ENCODE results near the gene ABCF2.

Gene ABCF2

DNA sequence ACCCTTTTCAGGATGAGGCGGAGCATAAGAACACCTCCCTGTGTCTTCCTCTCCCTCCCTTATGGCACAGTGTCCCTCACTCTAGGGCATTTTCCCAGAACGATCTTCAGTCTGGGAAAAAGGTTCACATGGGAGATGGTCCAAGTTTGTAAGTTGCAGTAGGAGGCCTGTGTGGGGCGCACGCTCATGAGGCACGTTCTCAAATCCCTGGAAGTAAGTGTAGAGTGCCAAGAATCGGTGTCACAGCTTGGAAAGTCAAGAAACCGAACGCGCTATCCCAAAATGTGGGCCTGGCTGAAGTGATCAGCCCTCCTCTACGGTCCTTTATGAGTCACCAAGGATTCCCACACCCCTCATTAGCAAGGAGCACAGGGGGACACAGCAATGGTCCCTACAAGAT is 45.4 kb upstream of the ABCF2 start:
- TF ChIP-seq, protein P1, sequence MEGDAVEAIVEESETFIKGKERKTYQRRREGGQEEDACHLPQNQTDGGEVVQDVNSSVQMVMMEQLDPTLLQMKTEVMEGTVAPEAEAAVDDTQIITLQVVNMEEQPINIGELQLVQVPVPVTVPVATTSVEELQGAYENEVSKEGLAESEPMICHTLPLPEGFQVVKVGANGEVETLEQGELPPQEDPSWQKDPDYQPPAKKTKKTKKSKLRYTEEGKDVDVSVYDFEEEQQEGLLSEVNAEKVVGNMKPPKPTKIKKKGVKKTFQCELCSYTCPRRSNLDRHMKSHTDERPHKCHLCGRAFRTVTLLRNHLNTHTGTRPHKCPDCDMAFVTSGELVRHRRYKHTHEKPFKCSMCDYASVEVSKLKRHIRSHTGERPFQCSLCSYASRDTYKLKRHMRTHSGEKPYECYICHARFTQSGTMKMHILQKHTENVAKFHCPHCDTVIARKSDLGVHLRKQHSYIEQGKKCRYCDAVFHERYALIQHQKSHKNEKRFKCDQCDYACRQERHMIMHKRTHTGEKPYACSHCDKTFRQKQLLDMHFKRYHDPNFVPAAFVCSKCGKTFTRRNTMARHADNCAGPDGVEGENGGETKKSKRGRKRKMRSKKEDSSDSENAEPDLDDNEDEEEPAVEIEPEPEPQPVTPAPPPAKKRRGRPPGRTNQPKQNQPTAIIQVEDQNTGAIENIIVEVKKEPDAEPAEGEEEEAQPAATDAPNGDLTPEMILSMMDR (conservative IDR thresholded peaks at IDR 0.05): no peak

DNA sequence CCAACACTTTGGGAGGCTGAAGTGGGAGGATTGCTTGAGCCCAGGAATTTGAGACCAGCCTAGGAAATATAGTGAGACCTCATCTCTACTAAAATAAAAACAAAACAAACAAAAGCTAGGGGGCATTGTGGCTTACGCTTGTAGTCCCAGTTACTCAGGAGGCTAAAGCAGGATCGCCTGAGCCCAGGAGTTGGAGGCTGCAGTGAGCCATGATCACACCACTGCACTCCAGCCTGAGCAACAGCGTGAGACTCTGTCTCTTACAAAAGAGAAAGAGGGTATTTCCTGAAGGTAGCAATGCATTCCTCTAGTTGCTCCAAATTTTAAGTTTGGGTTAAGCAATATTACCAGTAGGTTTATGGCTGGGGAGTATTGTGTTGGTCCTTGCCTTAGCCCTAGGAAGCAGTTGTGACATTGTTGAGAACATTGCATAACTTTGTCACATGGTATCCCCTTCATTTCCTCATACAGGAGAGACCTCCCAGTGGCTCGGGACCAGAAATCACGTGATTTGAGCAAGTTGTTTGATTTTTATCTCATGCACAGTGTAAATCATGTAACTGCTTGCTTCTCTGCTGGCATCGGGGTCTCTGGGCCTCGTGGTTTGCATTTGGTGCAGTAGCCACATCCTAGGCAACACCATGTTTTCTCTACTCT is 44.8 kb upstream of the ABCF2 start:
- TF ChIP-seq, protein P1 (conservative IDR thresholded peaks at IDR 0.05): no peak
- H3K27ac ChIP-seq: no peak overlapping the region

More for the DNA sequence above, 45.4 kb upstream of the ABCF2 start:
- no peak overlapping the region for H3K27ac ChIP-seq

DNA sequence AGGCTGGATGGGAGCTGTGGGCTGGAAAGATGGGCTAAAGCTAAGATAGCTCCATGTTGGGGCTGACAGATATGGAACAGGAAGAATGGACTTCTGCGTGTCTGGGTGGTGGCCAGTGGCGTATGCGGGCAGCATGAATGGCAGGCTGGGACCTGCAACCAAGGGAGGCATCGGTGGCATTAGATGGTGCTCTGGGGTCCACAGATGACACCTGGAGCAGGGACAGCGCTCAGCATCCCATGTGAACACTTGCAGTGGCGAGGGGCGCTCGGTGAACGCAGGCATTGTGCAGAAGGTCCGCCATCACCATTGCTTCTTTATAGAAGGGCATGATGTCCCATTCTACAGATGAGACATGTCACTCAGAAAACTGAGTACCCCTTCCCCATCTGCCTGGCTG is 42.5 kb upstream of the ABCF2 start:
- H3K27ac ChIP-seq: no peak overlapping the region
- TF ChIP-seq, protein P1 (conservative IDR thresholded peaks at IDR 0.05): no peak

DNA sequence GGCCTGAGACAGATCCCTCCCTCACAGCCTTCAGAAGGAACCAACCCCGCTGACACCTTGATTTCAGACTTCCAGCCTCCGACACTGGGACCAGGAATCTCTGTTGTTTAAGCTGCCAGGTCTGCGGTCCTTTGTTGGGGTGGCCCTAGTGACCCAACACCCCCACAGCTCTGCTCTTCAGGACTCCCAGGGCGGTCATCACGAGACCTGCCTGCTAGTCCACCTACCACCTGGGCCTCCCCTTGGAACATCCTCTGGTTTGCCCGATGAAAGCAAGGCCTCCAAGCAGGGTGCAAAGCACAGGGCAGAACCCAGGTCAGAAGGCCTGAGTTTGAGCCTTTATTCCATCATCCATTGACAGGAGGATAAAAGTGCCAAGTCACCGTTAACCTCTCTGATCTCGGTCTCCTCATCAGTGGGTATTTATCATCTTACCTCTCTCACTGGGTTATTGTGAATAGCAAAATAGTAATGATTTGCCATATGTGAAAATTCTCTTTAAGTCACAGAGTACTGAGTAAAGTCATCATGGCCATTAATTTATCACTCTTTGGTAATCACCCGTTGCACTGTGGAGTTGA is 38.4 kb upstream of the ABCF2 start:
- TF ChIP-seq, protein P1 (conservative IDR thresholded peaks at IDR 0.05): no peak
- H3K27ac ChIP-seq: no peak overlapping the region

DNA sequence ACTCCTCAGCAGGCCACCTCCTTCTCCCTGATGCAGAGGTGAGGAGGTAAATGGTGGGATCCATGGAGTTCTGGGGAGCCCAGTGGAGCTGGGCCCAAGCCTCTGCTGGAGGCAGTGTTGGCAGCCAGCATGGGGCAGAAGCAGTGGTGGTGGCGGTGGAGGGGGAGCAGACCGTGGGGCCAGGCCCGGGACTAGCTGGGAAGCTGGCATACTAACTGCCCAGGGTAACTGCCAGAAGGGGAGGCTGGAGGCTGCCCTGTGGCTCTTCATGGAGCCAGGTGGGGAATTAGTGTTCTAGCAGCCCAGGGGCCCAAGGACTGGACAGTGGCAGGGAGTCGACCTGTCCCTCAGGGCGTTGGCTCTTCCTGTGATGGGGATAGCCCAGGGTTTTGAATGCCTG is 37.6 kb upstream of the ABCF2 start:
- H3K27ac ChIP-seq: no peak overlapping the region
- TF ChIP-seq, protein P1 (conservative IDR thresholded peaks at IDR 0.05): no peak

DNA sequence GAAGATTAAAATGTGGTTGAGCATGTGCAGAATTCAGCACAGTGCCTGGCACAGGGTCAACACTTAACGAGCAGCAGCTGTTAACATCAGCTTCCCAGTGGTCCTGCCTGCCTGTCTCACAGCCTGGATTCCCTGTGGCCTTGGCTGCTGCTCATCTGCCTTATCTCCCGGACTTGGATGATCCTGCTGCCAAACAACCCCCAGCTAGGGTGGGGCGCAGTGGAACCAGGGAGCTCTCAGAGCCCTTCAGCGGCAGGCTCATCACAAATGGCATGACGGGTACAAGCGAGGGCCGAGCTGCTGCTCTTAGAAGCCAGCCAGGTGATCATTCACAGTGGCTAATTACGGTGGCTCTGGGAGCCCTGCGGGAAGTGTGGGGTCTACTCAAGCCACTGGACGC is 34.5 kb upstream of the ABCF2 start:
- no peak overlapping the region for H3K27ac ChIP-seq
- TF ChIP-seq, protein P1 (conservative IDR thresholded peaks at IDR 0.05): no peak

DNA sequence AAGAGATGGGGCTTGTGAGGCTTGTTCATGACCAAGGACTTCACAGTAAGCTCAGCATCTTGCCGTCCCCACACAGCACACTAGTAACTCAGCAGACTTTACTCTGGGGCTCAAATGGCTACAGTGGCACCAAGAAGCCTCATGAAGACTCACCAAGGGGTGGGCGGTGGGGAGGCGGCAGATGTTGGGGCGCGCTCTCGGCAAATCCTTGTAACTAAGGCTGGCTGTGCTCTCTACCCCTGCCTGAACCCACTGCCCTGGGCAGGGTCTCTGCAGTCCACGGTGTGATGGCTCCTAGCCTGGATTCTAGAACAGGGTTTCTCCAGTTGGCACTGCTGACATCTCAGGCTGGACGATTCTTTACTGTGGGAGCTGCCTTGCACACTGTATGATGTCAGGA is 33.9 kb upstream of the ABCF2 start:
- TF ChIP-seq, protein P1 (conservative IDR thresholded peaks at IDR 0.05): no peak

More for the DNA sequence above, 33.9 kb upstream of the ABCF2 start:
- no peak overlapping the region for H3K27ac ChIP-seq
